GM12873 (cell line): Measurements from ENCODE around the gene COG1.

Experiments used
- TF ChIP-seq, protein P1 (sequence below): IDR thresholded peaks from 2 replicates; pipeline ENCODE4 v1.5.1; 2012; ENCODE audit warnings: low read depth, mild to moderate bottlenecking, moderate library complexity, low read length, control low read depth; ENCODE audit not compliant: insufficient read depth; ENCODE audit errors: missing control alignments

Gene COG1

DNA sequence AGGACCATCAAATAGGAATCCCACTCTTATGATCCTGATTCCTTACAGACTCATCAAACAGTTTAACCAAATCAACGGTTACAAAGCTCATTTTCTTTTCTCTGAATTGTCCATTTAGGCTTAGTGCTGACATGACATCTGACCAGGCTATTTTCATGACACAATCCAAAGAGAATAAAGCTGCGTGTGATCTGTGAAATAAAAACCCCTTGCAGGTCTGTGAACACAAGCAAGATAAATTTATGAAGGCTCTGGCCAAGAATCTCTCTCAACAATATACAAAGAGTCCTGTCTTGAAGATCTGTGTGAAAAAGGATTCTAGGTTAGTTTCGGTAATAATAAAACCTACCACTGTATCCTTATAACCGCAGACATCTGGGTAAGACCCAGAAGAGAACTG lies 22.0 kb downstream of the COG1 start:
- TF ChIP-seq, protein P1, sequence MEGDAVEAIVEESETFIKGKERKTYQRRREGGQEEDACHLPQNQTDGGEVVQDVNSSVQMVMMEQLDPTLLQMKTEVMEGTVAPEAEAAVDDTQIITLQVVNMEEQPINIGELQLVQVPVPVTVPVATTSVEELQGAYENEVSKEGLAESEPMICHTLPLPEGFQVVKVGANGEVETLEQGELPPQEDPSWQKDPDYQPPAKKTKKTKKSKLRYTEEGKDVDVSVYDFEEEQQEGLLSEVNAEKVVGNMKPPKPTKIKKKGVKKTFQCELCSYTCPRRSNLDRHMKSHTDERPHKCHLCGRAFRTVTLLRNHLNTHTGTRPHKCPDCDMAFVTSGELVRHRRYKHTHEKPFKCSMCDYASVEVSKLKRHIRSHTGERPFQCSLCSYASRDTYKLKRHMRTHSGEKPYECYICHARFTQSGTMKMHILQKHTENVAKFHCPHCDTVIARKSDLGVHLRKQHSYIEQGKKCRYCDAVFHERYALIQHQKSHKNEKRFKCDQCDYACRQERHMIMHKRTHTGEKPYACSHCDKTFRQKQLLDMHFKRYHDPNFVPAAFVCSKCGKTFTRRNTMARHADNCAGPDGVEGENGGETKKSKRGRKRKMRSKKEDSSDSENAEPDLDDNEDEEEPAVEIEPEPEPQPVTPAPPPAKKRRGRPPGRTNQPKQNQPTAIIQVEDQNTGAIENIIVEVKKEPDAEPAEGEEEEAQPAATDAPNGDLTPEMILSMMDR = no peak

DNA sequence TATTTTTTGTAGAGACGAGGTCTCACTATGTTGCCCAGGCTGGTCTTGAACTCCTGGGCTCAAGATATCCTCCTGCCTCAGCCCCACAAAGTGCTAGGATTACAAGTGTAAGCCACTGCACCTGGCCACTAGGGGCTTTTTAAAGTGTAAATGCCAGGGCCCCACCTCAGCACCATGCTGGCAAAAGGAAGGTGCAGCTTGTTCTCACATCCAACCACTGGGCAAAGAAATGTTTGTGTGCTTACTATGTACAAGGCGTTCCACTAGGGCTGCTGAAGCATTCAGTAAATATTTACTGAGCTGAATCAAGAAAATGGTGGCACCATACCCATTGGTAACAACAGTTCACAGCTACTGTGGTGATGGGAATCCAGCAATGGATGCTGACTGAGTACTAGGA lies 22.6 kb downstream of the COG1 start:
- TF ChIP-seq, protein P1 = peak; percentile 47

DNA sequence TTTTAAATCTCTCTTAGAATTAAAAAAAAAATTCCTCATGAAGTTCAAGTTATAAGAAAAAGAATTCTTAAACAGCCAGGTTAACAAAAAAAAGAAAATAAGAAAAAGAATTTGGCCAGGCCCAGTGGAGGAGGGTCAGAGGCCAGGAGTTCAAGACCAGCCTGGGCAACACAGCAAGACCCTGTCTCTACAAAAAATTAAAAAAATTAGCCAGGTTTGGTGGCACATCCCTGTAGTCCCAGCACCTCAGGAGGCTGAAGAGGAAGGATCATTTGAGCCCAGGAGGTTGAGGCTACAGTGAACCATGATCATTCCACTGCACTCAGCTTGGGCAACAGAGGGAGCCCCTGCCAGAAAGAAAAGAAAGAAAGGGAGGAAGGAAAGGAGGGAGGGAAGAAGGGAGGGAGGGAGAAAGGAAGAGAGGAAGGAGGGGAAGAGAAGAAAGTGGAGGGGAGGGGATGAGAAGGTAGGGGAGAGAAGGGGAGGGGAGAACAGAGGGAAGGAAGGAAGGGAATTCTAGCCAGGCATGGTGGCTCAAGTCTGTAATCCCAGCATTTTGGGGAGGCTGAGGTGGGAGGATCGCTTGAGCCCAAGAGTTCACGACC lies 30.9 kb downstream of the COG1 start:
- TF ChIP-seq, protein P1 = no peak

DNA sequence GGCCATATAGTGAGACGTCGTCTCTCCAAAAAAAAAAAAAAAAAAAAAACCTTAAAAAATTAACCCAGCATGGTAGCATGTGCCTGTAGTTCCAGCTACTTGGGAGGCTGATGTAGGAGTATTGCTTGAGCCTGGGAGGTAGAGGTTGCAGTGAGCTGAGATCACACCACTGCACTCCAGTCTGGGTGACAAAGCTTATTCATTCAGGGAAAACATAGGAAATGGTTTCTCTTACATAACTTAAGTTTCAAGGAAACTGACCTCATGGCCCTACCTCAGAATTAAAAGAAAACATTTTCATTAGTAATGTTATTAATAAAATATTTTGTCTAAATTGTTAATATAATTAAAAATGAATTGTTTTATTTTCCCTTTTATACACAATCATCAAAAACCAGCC lies 31.4 kb downstream of the COG1 start:
- TF ChIP-seq, protein P1 = no peak

DNA sequence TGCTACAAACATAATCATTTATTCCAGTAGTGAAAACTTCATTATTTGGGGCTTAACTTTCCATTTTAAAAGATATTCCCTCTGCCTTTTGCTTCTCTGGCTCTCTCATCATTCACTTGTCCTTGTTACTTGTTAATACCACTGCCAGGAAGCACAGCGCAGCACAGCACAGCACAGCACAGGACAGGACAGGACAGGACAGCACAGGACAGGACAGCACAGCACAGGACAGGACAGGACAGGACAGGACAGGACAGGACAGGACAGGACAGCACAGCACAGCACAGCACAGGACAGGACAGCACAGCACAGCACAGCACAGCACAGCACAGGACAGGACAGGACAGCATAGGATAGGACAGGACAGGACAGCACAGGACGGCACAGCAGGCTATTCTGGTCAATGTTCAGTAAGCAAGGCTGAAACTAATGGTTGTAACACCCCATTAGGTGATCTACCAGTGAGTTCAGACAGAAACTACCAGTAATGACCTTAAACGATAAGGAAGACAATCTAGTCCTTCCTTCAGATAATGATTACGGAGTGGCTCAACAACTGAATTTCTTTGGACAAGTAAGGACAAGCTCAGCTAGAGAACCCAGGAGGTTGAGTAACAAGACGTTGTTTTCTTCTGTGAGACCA lies 31.9 kb downstream of the COG1 start:
- TF ChIP-seq, protein P1 = no peak

DNA sequence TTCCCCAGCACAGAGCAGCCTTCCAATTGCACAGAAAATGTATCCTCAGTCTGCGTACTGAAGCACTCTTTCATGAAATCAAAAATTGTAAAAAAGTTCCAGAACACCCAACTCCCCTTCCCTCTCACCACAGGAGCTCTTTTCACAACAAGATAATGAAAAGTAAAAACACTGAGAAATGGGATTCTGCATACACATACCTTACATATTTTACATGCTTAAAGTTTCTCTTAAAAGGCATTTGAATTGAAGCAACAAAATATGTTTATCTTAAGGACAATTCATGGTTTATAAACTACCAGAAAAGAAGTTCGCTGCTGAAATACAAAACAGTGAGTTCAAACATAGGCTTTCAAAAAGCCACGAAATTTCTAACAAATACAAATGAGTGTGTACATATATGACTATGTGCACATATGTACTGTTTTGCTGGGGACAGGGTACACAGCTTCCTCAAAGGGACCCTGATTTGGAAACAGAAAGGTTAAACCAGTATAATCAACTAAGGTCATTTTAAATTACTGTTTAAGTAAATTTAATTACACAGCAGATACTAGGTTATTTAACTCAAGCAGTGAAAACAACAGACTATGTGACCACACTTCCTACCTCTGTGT lies 33.8 kb downstream of the COG1 start:
- TF ChIP-seq, protein P1 = no peak

DNA sequence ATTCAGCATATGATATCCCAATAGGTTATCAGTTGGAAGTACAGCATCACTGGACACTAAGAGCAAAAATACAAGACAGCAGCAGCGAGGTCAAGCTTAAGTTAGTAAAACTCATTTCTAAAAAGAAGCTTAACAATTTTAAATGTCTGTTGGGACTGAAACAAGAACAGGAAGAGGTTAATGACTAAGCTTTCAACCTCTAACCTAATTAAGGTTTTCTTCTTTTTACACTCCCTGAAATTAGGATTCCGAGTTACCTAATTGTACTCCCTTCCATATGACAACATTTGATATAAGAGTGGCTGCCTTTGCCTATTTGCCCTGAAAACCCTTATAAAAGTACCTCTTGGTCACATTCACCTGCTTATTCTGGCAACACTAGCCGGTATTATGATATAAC lies 34.5 kb downstream of the COG1 start:
- TF ChIP-seq, protein P1 = no peak
